H9 (cell line): ENCODE measurements around the gene POFUT2. TPM values are rescaled to one million over a fixed set of nuclear protein-coding genes. Genes with fewer than 3 reads are reported as not detected.

ENCODE experiments used
- DNase-seq: peaks from one replicate; pipeline ENCODE4 v3.0.0-alpha.2; 2017
- H2AFZ ChIP-seq: one replicate; pipeline ENCODE4 v1.6.1; 2013; ENCODE audit warnings: mild to moderate bottlenecking, low read length, control low read depth, moderate library complexity
- H2AK5ac ChIP-seq: 2 replicates; pipeline ENCODE4 v1.6.1; 2013; ENCODE audit warnings: low read length, control low read depth, mixed read lengths; ENCODE audit not compliant: insufficient read length
- H2BK120ac ChIP-seq: one replicate; pipeline ENCODE4 v1.6.1; 2013; ENCODE audit warnings: low read depth, mild to moderate bottlenecking, low read length, control low read depth, inconsistent platforms; ENCODE audit not compliant: poor library complexity, severe bottlenecking
- H2BK12ac ChIP-seq: 2 replicates; pipeline ENCODE4 v1.6.1; 2013; ENCODE audit warnings: low read length, control low read depth, mixed read lengths, low read depth; ENCODE audit not compliant: insufficient read length
- H2BK15ac ChIP-seq: 2 replicates; pipeline ENCODE4 v1.6.1; 2013; ENCODE audit warnings: low read depth, low read length, control low read depth
- H2BK20ac ChIP-seq: one replicate; pipeline ENCODE4 v1.6.1; 2013; ENCODE audit warnings: low read depth, mild to moderate bottlenecking, low read length, control low read depth, inconsistent platforms; ENCODE audit not compliant: poor library complexity, severe bottlenecking
- H2BK5ac ChIP-seq: 2 replicates; pipeline ENCODE4 v1.6.1; 2013; ENCODE audit warnings: low read length, control low read depth, mixed read lengths; ENCODE audit not compliant: insufficient read length
- H3K14ac ChIP-seq: 2 replicates; pipeline ENCODE4 v1.6.1; 2013; ENCODE audit warnings: low read length, control low read depth; ENCODE audit not compliant: insufficient read depth
- H3K18ac ChIP-seq: 2 replicates; pipeline ENCODE4 v1.6.1; 2013; ENCODE audit warnings: low read depth, mild to moderate bottlenecking, mixed read lengths, low read length, control low read depth; ENCODE audit not compliant: insufficient read length
- H3K23ac ChIP-seq: 2 replicates; pipeline ENCODE4 v1.6.1; 2013; ENCODE audit warnings: low read length, control low read depth, mixed read lengths, low read depth; ENCODE audit not compliant: insufficient read length
- H3K23me2 ChIP-seq: 2 replicates; pipeline ENCODE4 v1.6.1; 2013; ENCODE audit warnings: low read depth, mild to moderate bottlenecking, mixed read lengths, low read length, control low read depth; ENCODE audit not compliant: insufficient read length, poor library complexity, severe bottlenecking
- H3K27ac ChIP-seq: 2 replicates; pipeline ENCODE4 v1.5.1; 2013; ENCODE audit warnings: low read length, control low read depth, mixed read lengths, low read depth; ENCODE audit not compliant: insufficient read length
- H3K27me3 ChIP-seq: 2 replicates; pipeline ENCODE4 v1.6.1; 2013; ENCODE audit warnings: low read length, control low read depth, inconsistent platforms; ENCODE audit not compliant: insufficient read depth
- H3K4ac ChIP-seq: 2 replicates; pipeline ENCODE4 v1.6.1; 2013; ENCODE audit warnings: low read depth, mild to moderate bottlenecking, control low read depth, inconsistent platforms, low read length, moderate library complexity
- H3K4me1 ChIP-seq: 2 replicates; pipeline ENCODE4 v1.6.1; 2013; ENCODE audit warnings: low read length, control low read depth, inconsistent platforms; ENCODE audit not compliant: insufficient read depth
- H3K4me2 ChIP-seq: 2 replicates; pipeline ENCODE4 v1.6.1; 2013; ENCODE audit warnings: low read length, control low read depth, mixed read lengths; ENCODE audit not compliant: insufficient read length, insufficient read depth
- H3K56ac ChIP-seq: 2 replicates; pipeline ENCODE4 v1.6.1; 2013; ENCODE audit warnings: low read depth, mild to moderate bottlenecking, mixed read lengths, low read length, control low read depth; ENCODE audit not compliant: insufficient read length
- H3K79me1 ChIP-seq: 2 replicates; pipeline ENCODE4 v1.6.1; 2013; ENCODE audit warnings: low read depth, mild to moderate bottlenecking, moderate library complexity, low read length, control low read depth, inconsistent platforms; ENCODE audit not compliant: insufficient read depth, poor library complexity, severe bottlenecking
- H3K79me2 ChIP-seq: 2 replicates; pipeline ENCODE4 v1.6.1; 2013; ENCODE audit warnings: low read length, control low read depth, inconsistent platforms; ENCODE audit not compliant: insufficient read depth
- H3K9ac ChIP-seq: 2 replicates; pipeline ENCODE4 v1.6.1; 2013; ENCODE audit warnings: low read length, control low read depth, mixed read lengths; ENCODE audit not compliant: insufficient read length; ENCODE audit errors: extremely low read depth
- H3K9me3 ChIP-seq: one replicate; pipeline ENCODE4 v1.6.1; 2013; ENCODE audit warnings: low read depth, low read length, inconsistent platforms; ENCODE audit not compliant: control insufficient read depth
- H3T11ph ChIP-seq: one replicate; pipeline ENCODE4 v1.6.1; 2013; ENCODE audit warnings: mild to moderate bottlenecking, low read length, control low read depth, inconsistent platforms
- H4K20me1 ChIP-seq: one replicate; pipeline ENCODE4 v1.6.1; 2013; ENCODE audit not compliant: control insufficient read depth, insufficient read length, insufficient read depth
- H4K5ac ChIP-seq: 2 replicates; pipeline ENCODE4 v1.6.1; 2013; ENCODE audit warnings: low read depth, mild to moderate bottlenecking, mixed read lengths, low read length, control low read depth; ENCODE audit not compliant: insufficient read length
- H4K8ac ChIP-seq: replicated peaks from 2 replicates; pipeline ENCODE4 v1.6.1; 2013; ENCODE audit warnings: low read length, control low read depth, mixed read lengths, low read depth; ENCODE audit not compliant: insufficient read length
- H4K91ac ChIP-seq: 2 replicates; pipeline ENCODE4 v1.6.1; 2013; ENCODE audit warnings: low read depth, mild to moderate bottlenecking, moderate library complexity, mixed read lengths, low read length, control low read depth; ENCODE audit not compliant: insufficient read length
- H3K27ac Mint-ChIP-seq, 3 experiments: 2 replicates in 2 of 3; 3 replicates in 1 of 3; pipeline ENCODE4 v1.8.0; 2020 to 2021; ENCODE audit warnings: mixed read lengths in 3 of 3, mild to moderate bottlenecking in 1 of 3, moderate library complexity in 1 of 3
- H3K27me3 Mint-ChIP-seq: 2 replicates; pipeline ENCODE4 v1.8.0; 2021; ENCODE audit warnings: low read depth, mild to moderate bottlenecking, moderate library complexity, mixed read lengths
- H3K36me3 Mint-ChIP-seq, 3 experiments: 2 replicates in 2 of 3; 3 replicates in 1 of 3; pipeline ENCODE4 v1.8.0; 2020 to 2021; ENCODE audit warnings: low read depth in 3 of 3, mixed read lengths in 3 of 3; ENCODE audit not compliant: insufficient read depth in 1 of 3
- H3K4me1 Mint-ChIP-seq, 2 experiments: 2 replicates each; pipeline ENCODE4 v1.8.0; 2020; ENCODE audit warnings: mixed read lengths in 2 of 2
- H3K4me3 Mint-ChIP-seq, 2 experiments: 2 replicates in 1 of 2; 3 replicates in 1 of 2; pipeline ENCODE4 v1.8.0; 2020 to 2021; ENCODE audit warnings: mild to moderate bottlenecking in 2 of 2, mixed read lengths in 2 of 2, moderate library complexity in 1 of 2
- H3K9me3 Mint-ChIP-seq, 2 experiments: 2 replicates in 1 of 2; 3 replicates in 1 of 2; pipeline ENCODE4 v1.8.0; 2020; ENCODE audit warnings: mild to moderate bottlenecking in 2 of 2, mixed read lengths in 2 of 2, moderate library complexity in 1 of 2
- WGBS: extraction: QIAGEN DNeasy Blood & Tissue Kit; methylation state at CpG from one replicate; pipeline ENCODE4 v1.1.7; 2013; ENCODE audit warnings: missing lambda C conversion rate, low lambda C conversion rate, mixed read lengths; ENCODE audit not compliant: insufficient read length; ENCODE audit errors: extremely low coverage; 5-methylcytosine and 5-hydroxymethylcytosine counted together
- total RNA-seq: library from RNA; stranded (reverse); gene quantifications from 2 replicates; pipeline ENCODE4 v1.2.1, GENCODE V29; 2021
- TF ChIP-seq, protein P1 (sequence below): fragments of 200-600 bp; sonication (generic); conservative IDR thresholded peaks from 3 replicates; pipeline ENCODE4 v1.8.0; 2021; ENCODE audit warnings: antibody characterized with exemption, mild to moderate bottlenecking

The POFUT2 gene
- total RNA-seq, 1 experiment from 2014 or later = 34.8 TPM

DNA sequence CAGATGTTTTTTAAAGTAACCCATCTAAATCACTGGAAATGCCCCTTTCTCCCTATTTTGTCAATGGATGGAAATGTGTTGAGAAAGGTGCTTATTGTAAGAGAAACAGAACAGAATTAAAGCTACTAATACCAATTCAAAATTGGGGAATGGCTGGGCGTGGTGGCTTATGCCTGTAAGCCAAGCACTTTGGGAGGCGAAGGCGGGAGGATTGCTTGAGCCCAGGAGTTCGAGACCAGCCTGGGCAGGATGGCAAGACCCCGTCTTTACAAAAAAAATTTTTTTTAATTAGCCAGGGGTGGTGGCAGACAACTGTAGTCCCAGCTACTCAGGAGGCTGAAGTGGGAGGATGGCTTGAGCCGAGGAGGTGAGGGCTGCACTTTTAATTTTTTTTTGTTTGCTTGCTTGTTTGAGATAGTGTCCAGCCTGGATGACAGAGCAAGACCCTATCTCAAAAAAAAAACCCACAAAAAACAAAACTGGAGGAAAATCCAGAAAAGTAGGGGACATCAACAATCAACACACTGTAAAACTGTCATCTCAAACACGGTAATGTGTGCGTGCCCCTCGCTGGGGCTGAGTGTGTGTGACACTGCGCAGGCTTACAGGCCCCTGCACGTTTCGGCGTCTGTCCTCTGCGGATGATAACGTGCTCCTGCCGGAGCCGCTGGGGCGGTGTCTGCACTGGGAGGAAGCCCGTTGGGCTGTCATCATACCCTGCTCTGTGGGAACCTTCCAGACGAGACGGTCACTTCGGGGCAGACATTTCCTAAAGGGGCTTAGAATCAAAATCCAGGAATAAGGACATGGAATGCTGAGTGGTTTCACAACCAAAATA is 11.6 kb upstream of the POFUT2 start:
- H3K27ac ChIP-seq = no peak overlapping the region
- H3K79me1 ChIP-seq = no peaks in the 10 kb centered on the region
- no CpG with 5 or more reads among the region's 22 CpGs for WGBS
- no peak overlapping the region for H3K14ac ChIP-seq
- H2AFZ ChIP-seq = no peak overlapping the region
- Mint-ChIP-seq H3K9me3 (no peaks in the 10 kb centered on the region), H3K36me3 (no peaks in the 10 kb centered on the region), H3K4me1 (peaks cover 17 to 18% of the 10 kb centered on the region in 2 experiments), H3K27ac (no peak overlapping the region), H3K4me3 (no peak overlapping the region), H3K27me3 (peaks cover 2% of the 10 kb centered on the region; the same call in 1 of the 2 replicates)
- no peak overlapping the region for H3K56ac ChIP-seq
- H3K23ac ChIP-seq = no peak overlapping the region
- H3K79me2 ChIP-seq = no peaks in the 10 kb centered on the region
- DNase-seq = no peak
- no peak overlapping the region for H3T11ph ChIP-seq
- no peaks in the 10 kb centered on the region for H3K27me3 ChIP-seq
- no peaks in the 10 kb centered on the region for H3K23me2 ChIP-seq
- no peaks in the 10 kb centered on the region; the same call in 1 of the 2 replicates for H3K4me1 ChIP-seq
- no peak overlapping the region for H3K4ac ChIP-seq
- H2AK5ac ChIP-seq = no peak overlapping the region
- H4K5ac ChIP-seq = no peak overlapping the region
- H4K20me1 ChIP-seq = no peaks in the 10 kb centered on the region
- H2BK20ac ChIP-seq = no peak overlapping the region
- H2BK12ac ChIP-seq = no peak overlapping the region
- no peak overlapping the region for H3K4me2 ChIP-seq
- H4K8ac ChIP-seq = no peak overlapping the region
- no peak overlapping the region for H2BK120ac ChIP-seq
- H3K18ac ChIP-seq = no peak overlapping the region
- H3K9me3 ChIP-seq = no peaks in the 10 kb centered on the region
- TF ChIP-seq, protein P1, sequence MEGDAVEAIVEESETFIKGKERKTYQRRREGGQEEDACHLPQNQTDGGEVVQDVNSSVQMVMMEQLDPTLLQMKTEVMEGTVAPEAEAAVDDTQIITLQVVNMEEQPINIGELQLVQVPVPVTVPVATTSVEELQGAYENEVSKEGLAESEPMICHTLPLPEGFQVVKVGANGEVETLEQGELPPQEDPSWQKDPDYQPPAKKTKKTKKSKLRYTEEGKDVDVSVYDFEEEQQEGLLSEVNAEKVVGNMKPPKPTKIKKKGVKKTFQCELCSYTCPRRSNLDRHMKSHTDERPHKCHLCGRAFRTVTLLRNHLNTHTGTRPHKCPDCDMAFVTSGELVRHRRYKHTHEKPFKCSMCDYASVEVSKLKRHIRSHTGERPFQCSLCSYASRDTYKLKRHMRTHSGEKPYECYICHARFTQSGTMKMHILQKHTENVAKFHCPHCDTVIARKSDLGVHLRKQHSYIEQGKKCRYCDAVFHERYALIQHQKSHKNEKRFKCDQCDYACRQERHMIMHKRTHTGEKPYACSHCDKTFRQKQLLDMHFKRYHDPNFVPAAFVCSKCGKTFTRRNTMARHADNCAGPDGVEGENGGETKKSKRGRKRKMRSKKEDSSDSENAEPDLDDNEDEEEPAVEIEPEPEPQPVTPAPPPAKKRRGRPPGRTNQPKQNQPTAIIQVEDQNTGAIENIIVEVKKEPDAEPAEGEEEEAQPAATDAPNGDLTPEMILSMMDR = no peak
- no peak overlapping the region for H2BK15ac ChIP-seq
- no peak overlapping the region for H3K9ac ChIP-seq
- no peak overlapping the region for H4K91ac ChIP-seq
- no peak overlapping the region for H2BK5ac ChIP-seq
